HuH-7 (cell line): Measurements from ENCODE around the gene IL27RA.

Experiments
- DNase-seq: peaks from one replicate; pipeline ENCODE4 v3.0.0; 2011; ENCODE audit warnings: low spot score

Gene IL27RA

DNA sequence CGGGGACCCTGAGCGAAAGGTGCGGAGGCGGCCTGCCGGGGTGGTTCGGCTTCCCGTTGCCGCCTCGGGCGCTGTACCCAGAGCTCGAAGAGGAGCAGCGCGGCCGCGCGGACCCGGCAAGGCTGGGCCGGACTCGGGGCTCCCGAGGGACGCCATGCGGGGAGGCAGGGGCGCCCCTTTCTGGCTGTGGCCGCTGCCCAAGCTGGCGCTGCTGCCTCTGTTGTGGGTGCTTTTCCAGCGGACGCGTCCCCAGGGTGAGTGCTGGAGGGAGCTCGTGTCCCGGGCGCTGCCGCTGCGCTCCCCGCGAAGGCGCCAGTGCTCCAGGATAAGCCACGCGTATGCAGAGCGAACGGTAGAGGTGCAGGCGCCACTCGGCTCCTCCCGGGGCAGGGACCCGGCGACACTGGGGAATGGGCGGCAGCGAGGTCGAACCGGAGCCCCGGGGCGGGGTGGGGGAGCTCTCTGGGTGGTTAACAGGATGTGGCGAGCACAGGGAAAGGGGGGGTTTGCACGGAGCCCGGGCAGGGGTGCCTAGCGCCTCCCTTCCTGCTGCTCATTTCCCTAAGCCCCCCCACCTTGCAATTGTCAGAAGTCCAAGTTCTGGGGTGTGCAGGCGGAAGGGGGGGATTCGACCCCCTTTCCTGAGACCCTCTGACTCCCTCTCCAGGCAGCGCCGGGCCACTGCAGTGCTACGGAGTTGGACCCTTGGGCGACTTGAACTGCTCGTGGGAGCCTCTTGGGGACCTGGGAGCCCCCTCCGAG lies at the start of gene IL27RA:
IL27RA (plus strand) TSS at position 44 of the 762 bp plus-strand sequence; CDS start at position 155, 111 bp downstream.
- DNase-seq: peak; percentile 79

DNA sequence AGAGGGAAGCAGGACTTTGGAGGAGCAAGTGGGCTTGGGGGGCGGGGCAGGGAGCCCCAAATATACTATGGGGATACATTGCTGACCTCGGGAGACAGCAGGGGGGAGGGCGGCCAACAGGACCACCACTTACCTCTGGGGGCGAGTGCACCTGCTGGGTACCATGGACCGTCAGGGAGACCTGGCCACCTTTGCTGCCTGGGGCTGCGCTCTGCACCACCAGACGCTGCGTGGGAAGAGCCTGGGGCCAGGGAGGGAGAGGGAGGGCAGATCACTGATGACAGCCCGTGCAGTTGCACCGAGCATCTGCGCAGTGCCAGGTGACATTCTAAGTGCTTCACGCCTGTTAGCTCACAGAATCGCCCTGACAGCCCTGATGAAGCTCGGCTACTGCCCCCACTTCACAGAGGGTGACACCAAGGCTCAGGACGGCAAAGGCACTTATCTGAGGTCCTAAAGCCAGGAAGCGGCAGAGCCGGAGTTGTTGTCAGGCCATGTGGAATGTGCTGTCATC lies 49.5 kb upstream of the IL27RA start:
- no peak for DNase-seq

DNA sequence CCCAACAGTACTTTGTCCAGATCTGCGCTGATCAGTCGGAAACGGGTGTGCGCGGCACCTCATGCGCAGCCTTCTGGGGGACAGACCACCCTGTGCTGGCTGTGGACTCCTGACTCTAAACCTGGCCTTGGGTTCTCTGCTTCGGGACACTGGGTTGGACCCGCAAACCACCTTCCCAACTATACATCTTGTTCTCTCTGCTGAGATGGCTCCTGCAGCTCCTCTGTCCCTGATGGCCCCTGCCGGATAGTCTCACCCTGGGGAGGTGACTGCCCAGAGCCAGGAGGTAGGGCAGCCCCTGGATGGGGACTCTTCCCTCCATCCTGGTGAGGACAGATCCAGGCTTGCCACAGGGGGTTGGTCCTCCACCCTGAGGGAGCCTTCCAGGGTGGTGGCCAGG lies 48.8 kb upstream of the IL27RA start:
- no peak for DNase-seq

DNA sequence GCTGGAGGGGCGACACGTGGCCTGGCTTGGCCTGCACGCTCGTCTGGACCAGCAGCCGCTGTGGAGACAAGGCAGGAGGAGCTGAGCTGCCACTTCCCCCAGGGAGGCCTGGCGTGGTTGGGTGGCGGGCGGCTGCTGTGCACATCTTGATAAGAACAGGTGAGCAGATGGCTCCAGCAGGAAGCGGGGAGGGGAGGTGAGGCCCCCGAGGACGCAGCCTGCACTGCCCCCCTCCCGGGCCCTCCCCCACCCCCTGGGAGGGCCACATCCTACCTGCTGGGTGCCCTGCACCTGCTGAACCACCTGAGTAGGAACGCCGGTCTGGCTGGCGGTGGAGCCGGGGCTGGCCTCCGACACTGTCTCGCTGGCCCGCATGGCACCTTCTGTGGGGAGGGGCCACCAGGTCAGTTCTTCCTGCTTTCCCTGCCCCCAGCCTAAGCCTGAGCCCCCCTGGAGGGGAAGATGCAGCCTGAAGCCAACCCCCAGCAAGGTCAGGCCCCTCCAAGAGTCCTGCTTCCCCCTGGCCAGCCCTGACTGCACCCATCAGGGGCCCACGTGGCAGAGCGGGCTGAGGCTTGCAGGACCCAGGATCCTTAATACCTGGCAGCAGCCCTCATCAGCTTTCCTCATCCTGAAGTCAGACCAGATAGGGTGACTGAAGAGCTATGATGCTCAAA lies 48.2 kb upstream of the IL27RA start:
- DNase-seq: no peak

DNA sequence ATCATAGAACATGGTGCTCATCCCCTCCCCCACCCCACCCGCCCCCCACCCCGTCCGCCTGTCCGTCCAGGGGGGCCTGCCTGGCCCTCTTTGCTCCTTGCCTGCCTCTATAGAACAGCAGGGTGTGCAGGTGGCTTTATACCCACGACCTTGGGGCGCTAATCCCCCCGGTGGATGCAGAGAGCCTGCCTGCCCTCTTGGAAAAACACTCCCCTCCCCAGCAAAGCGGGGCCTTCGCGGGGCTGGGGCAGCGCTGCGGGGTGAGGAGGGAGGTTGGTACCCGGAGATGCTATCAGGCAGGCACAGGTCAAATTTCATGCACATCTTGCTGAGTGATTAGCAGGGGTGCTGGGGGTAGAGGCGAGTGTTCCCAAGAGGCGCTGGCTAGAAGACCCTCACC lies 47.4 kb upstream of the IL27RA start:
- DNase-seq: no peak

DNA sequence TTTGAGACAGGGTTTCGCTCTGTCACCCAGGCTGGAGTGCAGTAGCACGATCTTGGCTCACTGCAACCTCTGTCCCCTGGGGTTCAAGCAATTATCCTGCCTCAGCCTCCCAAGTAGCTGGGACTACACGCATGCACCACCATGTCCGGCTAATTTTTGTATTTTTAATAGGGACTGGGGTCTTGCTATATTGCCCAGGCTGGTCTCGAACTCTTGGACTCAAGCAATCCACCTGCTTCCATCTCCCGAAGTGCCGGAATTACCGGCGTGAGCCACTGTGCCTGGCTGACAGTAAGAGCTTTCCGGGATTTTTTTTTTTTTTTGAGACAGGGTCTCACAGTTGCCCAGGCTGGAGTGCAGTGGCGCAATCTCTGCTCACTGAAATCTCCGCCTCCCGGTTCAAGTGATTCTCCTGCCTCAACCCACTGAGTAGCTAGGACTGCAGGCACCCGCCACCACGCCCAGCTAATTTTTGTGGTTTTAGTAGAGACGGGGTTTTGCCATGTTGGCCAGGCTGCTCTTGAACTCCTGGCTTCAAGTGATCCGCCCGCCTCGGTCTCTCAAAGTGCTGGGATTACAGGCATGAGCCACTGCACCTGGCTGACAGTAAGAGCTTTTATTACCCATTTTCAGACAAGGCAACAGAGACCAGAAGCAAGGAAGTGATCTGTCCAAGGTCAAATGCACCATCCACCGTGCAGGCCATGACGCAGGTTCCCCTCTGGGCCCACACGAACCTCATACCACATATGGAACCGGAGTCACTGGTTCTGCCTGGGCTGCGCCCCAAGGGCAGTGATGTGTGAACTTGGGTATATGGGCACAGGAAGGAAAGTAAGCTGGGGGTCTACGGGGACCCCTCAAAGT lies 46.5 kb upstream of the IL27RA start:
- no peak for DNase-seq

DNA sequence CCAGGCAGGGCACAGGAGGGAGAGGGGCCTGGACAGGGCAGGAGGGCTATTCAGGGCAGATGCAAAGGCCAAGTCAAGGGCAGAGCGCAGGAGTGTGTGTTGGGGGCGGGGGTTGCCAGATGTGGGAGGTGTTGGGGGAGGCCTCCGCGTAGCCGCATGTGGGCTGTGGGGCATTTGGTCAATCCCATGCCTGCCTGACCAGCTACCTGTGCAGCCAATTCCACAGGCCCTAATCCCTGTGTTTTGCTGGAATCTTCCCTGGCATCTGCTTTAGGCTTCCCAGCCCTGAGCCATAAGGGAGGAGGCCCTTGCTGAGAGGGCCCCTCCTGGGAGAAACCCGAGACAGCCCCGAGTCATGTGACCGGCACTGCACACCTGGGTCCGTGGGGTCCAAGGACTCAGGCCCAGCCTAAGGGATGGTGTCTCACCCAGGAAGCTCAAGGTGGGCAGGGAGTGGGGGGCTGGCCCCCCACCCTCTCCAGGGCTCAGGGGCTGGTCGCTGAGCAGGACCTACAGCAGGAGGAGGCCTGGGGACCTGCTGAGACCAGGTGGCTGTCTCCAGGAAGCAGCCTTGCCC lies 45.7 kb upstream of the IL27RA start:
- DNase-seq: no peak

GRCh38 chr19:13986348-13986904 lies 45.1 kb upstream of the IL27RA start:
- DNase-seq: no peak

DNA sequence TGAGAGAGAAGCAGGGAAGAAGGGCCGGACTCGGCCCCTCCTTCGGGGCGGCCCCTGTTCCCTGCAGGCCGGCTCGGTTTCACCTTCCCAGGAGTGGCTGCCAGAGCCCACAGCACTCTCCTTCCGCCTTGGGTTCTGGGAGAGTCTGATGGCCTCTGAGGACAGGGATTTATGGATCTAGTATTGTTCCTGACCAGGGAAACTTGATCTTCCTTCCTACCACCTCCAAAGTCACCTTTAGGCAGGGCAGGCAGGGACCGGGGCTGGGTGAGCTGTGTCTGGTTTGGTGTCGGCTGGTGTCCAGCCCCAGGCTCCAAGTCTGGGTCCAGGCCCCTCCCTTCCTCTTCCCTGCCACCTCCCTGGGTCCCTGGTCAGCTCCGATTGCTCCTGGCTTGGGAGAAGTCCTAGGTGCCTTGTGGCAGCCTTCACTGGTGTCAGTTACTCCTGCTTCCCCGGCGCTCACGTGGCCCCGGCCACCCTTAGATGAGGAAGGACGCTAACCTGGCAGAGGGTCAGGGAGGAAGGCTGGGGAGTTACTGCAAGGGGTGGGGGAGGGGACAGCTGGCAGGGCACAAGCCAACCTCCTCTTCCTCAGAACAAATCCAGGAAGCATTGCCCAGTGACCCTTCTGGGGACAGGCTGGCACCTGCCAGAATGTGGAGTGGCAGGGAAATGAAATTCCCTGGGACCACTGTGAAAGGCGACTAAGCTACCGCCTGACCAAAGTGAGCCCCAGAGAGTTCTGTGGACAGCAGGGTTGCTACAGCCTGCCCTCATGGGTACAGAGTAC lies 44.3 kb upstream of the IL27RA start:
- no peak for DNase-seq

DNA sequence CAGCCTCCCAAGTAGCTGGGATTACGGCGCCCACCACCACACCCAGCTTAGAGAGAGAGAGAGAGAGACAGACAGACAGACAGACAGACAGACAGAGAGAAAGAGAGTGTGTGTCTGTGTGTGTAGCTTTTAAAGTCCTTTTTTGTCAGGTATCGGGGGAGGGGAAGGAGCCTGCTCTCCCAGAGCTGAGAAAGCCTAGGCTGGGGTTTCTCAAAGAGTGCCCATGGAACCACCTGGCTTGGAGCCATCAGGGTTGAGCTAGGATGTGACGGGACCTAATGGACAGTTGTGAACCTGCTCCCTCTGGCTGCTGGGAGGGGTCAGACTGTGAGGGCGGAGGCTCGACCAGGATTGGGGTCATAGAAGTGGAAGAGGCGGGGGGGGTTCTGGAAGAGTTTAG lies 42.1 kb upstream of the IL27RA start:
- no peak for DNase-seq

GRCh38 chr19:13990085-13990484 lies 41.5 kb upstream of the IL27RA start:
- no peak for DNase-seq

DNA sequence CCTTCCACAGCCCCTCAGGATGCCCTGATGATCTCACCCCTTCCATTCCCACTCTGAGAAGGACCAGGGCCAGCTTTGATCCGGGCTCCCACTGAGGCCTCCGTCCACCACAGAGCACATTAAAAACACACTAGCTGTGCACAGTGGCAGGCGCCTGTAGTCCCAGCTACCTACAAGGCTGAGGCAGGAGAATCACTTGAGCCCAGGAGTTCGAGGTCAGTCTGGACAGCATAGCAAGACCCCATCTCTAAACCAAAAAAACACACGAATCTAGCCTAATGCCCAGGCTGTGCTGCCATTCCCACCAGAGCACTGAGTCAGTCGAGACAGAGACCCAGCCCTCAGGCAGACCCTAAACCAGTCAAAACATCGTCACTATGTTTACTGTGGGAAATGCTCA lies 39.5 kb upstream of the IL27RA start:
- DNase-seq: no peak

DNA sequence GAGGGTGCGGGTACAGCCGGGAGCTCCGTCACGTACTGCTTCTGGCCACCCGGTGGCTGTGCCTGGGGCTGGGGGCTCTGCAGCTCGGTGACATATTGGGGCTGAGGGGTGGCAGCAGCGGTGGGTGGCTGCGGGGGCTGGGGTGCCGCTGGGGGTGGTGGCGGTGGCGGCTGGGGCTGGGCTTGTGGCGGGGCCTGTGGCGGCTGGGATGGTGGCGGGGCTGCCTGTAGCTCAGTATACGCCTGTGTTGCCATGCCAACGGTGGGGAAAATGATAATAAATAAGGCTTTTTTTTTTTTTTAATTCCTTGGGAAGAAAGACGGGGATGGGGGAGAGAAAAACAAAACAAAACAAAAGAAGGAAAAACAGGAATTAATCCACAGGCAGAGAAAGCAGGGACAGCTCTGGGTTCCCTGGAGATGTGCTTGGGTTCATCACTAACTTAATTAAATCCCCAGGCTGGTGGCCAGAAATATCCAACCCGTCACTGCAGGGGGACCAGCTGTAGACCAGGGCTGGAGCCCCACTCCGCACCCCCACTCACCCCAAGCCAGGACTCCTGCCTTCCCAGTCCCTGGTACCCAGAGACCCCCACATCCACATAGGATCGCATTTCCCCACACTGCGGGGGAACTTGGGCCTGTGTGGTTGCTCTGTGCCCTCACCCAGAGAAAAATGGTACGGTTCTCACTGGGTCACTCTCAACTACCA lies 37.8 kb upstream of the IL27RA start:
- no peak for DNase-seq

DNA sequence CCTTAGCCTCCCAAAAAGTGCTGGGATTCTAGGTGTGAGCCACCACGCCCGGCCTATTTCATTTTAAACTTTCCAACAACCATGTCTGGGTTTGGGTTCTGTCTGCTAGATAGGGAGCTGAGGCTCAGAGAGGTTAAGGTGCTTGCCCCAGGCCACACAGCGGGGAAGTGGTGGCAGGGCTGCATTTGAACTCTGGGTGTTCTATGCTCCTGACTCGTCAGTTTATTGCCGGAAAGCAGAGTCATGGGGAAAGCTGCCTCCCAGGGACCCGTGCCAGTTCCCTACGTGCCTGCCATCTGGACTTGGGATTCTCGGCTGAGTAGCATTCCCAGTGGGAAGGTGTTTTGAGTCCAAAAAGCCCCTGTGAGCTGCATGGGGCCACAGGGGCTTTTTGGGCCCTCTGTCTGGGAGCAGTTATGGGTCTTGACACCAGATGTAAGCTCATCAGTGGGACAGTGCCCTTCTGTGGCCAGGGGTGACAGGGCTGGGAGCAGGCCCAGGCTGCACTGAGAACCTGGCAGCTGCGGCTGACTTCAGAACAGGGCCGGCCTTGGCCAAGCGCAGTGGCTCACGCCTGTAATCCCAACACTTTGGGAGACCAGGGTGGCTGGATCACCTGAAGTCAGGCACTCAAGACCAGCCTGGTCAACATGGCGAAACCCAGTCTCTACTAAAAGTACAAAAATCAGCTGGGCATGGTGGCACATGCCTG lies 36.4 kb upstream of the IL27RA start:
- DNase-seq: no peak

GRCh38 chr19:13995878-13996765 lies 35.4 kb upstream of the IL27RA start:
- DNase-seq: peak; percentile 3

GRCh38 chr19:13996928-13997630 lies 34.5 kb upstream of the IL27RA start:
- DNase-seq: no peak

GRCh38 chr19:13997631-13997962 lies 34.0 kb upstream of the IL27RA start:
- no peak for DNase-seq

- no peak for DNase-seq
These were observed 33.1 kb upstream of the IL27RA start for GRCh38 chr19:13998426-13998825.
